K562 (cell line): ENCODE data around the gene LCNL1.

ENCODE experiments used
- CHCHD3 ChIP-seq: fragments of 250-450 bp; sonication (Bioruptor Pico); IDR thresholded peaks from 2 replicates; pipeline ENCODE4 v2.1.2; 2022; ENCODE audit warnings: mild to moderate bottlenecking
- CREB1 ChIP-seq, 2 experiments: sonication (generic) in 1 of 2; formaldehyde crosslinking in 1 of 2; IDR thresholded peaks; 2 replicates each; pipeline versions ENCODE4 v1.6.1 to v1.8.0; 2012 to 2022; ENCODE audit warnings: inconsistent platforms in 1 of 2, mild to moderate bottlenecking in 1 of 2, missing genetic modification reagents in 1 of 2, moderate library complexity in 1 of 2
- RAD51 ChIP-seq: fragments of 450-650 bp; IDR thresholded peaks from 2 replicates; pipeline ENCODE4 v1.7.1; 2016; ENCODE audit warnings: low read depth, mild to moderate bottlenecking, borderline replicate concordance
- SNRNP70 ChIP-seq: fragments of 200-400 bp; formaldehyde crosslinking; optimal IDR thresholded peaks from 2 replicates; pipeline ENCODE3; 2017; ENCODE audit warnings: low read depth, low read length
- ZNF76 ChIP-seq: fragments of 250-450 bp; sonication (Bioruptor Pico); IDR thresholded peaks from 2 replicates; pipeline ENCODE4 v1.4.0; 2020; ENCODE audit warnings: mild to moderate bottlenecking, moderate library complexity, borderline replicate concordance
- ZNF79 ChIP-seq: fragments of 250-450 bp; sonication (Bioruptor Pico); IDR thresholded peaks from 2 replicates; pipeline ENCODE4 v1.4.0; 2020; ENCODE audit warnings: low read depth, mild to moderate bottlenecking, moderate library complexity
- TF ChIP-seq, protein P1 (sequence below): sonication (generic); formaldehyde crosslinking; IDR thresholded peaks from 2 replicates; pipeline ENCODE4 v1.9.0; 2022; ENCODE audit warnings: mild to moderate bottlenecking, missing genetic modification reagents
- TF ChIP-seq, protein P2 (sequence below), 3 experiments: IDR thresholded peaks in 2 of 3; conservative IDR thresholded peaks in 1 of 3; 2 replicates each; pipeline ENCODE4 v1.5.1; 2011 to 2012; ENCODE audit warnings: low read length in 3 of 3, mild to moderate bottlenecking in 3 of 3, control low read depth in 2 of 3, improper control_type of control experiment in 1 of 3, inconsistent platforms in 1 of 3, low read depth in 1 of 3, mixed read lengths in 1 of 3, moderate library complexity in 1 of 3; ENCODE audit not compliant: insufficient read depth in 2 of 3
- TF ChIP-seq, protein P3 (sequence below): sonication (generic); formaldehyde crosslinking; IDR thresholded peaks from 2 replicates; pipeline ENCODE4 v1.8.0; 2023; ENCODE audit warnings: mild to moderate bottlenecking, missing genetic modification reagents
- TF ChIP-seq, protein P4 (sequence below): fragments of 450-650 bp; IDR thresholded peaks from 2 replicates; pipeline ENCODE4 v1.6.1; 2016

DNA sequence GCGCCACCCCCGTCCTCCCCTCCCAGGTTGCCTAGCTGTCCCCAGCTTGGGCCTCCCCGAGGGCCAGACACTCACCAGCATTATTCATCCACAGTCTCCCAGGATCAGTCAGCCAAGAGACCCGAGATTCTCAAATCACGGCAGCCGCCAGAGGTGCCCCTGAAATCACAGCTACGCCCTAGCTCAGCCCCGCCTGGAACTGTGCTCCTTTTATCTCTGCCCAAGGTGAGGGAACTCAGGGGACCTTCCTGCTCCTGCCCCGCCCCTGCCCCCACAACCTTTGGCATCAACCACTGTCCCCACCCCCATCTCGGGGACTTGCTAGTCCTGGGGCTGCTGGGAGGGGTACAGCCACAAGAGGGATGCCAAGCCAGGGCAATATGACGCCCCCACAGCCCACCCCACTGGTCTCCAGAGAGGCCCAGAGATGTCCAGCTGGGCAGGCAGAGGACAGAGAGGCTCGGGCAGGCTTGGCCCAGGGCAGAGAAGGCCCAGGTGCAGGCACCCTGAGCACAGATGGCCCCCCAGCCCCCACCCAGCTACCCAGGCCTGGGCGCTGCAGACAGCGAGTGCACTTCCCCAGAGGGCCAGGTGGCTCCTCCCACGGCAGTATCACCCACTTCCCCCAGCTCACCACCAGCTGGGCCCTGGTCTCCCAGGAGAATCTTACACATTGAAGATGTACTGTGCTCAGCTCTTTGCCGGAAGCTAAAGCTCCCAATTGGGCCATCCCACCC, 49.3 kb downstream of the LCNL1 start, which contains the start of gene FUT7:
- TF ChIP-seq SNRNP70 (no peak), ZNF76 (CRISPR knock-in tag) (no peak), CHCHD3 (CRISPR knock-in tag) (no peak), RAD51 (no peak), CREB1 (IDR thresholded peaks at IDR 0.05) (no peak), CREB1 (CRISPR knock-in tag; IDR thresholded peaks at IDR 0.05) (no peak), ZNF79 (no peak)
- TF ChIP-seq, protein P1, sequence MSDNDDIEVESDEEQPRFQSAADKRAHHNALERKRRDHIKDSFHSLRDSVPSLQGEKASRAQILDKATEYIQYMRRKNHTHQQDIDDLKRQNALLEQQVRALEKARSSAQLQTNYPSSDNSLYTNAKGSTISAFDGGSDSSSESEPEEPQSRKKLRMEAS (CRISPR knock-in tag) = no peak
- TF ChIP-seq, protein P2, sequence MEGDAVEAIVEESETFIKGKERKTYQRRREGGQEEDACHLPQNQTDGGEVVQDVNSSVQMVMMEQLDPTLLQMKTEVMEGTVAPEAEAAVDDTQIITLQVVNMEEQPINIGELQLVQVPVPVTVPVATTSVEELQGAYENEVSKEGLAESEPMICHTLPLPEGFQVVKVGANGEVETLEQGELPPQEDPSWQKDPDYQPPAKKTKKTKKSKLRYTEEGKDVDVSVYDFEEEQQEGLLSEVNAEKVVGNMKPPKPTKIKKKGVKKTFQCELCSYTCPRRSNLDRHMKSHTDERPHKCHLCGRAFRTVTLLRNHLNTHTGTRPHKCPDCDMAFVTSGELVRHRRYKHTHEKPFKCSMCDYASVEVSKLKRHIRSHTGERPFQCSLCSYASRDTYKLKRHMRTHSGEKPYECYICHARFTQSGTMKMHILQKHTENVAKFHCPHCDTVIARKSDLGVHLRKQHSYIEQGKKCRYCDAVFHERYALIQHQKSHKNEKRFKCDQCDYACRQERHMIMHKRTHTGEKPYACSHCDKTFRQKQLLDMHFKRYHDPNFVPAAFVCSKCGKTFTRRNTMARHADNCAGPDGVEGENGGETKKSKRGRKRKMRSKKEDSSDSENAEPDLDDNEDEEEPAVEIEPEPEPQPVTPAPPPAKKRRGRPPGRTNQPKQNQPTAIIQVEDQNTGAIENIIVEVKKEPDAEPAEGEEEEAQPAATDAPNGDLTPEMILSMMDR (IDR thresholded peaks at IDR 0.05 in 2 of 3, conservative IDR thresholded peaks at IDR 0.05 in 1 of 3; ENCODE audit: insufficient read depth in 2 of 3, low read depth in 1 of 3, low read length in 3 of 3) = no peak
- TF ChIP-seq, protein P3, sequence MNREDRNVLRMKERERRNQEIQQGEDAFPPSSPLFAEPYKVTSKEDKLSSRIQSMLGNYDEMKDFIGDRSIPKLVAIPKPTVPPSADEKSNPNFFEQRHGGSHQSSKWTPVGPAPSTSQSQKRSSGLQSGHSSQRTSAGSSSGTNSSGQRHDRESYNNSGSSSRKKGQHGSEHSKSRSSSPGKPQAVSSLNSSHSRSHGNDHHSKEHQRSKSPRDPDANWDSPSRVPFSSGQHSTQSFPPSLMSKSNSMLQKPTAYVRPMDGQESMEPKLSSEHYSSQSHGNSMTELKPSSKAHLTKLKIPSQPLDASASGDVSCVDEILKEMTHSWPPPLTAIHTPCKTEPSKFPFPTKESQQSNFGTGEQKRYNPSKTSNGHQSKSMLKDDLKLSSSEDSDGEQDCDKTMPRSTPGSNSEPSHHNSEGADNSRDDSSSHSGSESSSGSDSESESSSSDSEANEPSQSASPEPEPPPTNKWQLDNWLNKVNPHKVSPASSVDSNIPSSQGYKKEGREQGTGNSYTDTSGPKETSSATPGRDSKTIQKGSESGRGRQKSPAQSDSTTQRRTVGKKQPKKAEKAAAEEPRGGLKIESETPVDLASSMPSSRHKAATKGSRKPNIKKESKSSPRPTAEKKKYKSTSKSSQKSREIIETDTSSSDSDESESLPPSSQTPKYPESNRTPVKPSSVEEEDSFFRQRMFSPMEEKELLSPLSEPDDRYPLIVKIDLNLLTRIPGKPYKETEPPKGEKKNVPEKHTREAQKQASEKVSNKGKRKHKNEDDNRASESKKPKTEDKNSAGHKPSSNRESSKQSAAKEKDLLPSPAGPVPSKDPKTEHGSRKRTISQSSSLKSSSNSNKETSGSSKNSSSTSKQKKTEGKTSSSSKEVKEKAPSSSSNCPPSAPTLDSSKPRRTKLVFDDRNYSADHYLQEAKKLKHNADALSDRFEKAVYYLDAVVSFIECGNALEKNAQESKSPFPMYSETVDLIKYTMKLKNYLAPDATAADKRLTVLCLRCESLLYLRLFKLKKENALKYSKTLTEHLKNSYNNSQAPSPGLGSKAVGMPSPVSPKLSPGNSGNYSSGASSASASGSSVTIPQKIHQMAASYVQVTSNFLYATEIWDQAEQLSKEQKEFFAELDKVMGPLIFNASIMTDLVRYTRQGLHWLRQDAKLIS = no peak
- TF ChIP-seq, protein P4, sequence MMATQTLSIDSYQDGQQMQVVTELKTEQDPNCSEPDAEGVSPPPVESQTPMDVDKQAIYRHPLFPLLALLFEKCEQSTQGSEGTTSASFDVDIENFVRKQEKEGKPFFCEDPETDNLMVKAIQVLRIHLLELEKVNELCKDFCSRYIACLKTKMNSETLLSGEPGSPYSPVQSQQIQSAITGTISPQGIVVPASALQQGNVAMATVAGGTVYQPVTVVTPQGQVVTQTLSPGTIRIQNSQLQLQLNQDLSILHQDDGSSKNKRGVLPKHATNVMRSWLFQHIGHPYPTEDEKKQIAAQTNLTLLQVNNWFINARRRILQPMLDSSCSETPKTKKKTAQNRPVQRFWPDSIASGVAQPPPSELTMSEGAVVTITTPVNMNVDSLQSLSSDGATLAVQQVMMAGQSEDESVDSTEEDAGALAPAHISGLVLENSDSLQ = no peak
